DOHH2 (cell line): ENCODE results near the gene SLC13A2.

Experiments used
- H3F3A ChIP-seq: fragments of 200-600 bp; sonication (generic), shearing (Covaris generic); 2 replicates; pipeline ENCODE4 v1.6.0; 2016; ENCODE audit warnings: antibody characterized with exemption, mild to moderate bottlenecking; ENCODE audit not compliant: control insufficient read depth, insufficient read depth
- H3K27ac ChIP-seq: fragments of 200-600 bp; sonication (generic); 2 replicates; pipeline ENCODE4 v1.5.1; 2014; ENCODE audit warnings: low read depth, mild to moderate bottlenecking, low read length, moderate library complexity
- H3K27me3 ChIP-seq: fragments of 200-600 bp; sonication (generic); 2 replicates; pipeline ENCODE4 v1.6.1; 2014; ENCODE audit warnings: mild to moderate bottlenecking, low read length, mixed read lengths; ENCODE audit not compliant: control insufficient read depth
- H3K36me3 ChIP-seq: fragments of 200-600 bp; sonication (generic); 2 replicates; pipeline ENCODE4 v1.6.1; 2014; ENCODE audit warnings: mild to moderate bottlenecking, low read length, moderate library complexity, mixed read lengths; ENCODE audit not compliant: control insufficient read depth
- H3K4me1 ChIP-seq: fragments of 200-600 bp; sonication (generic); 2 replicates; pipeline ENCODE4 v1.6.1; 2014; ENCODE audit warnings: mild to moderate bottlenecking, low read length, mixed read lengths; ENCODE audit not compliant: control insufficient read depth
- H3K4me2 ChIP-seq: fragments of 200-600 bp; sonication (generic); 2 replicates; pipeline ENCODE4 v1.6.0; 2014; ENCODE audit warnings: mild to moderate bottlenecking, low read length, moderate library complexity
- H3K4me3 ChIP-seq: fragments of 200-600 bp; sonication (generic); 2 replicates; pipeline ENCODE4 v1.5.1; 2014; ENCODE audit warnings: mild to moderate bottlenecking, low read length, mixed read lengths
- H3K79me2 ChIP-seq: fragments of 200-600 bp; sonication (generic); 2 replicates; pipeline ENCODE4 v1.6.1; 2014; ENCODE audit warnings: mild to moderate bottlenecking, low read length, mixed read lengths; ENCODE audit not compliant: control insufficient read depth
- H3K9me2 ChIP-seq: fragments of 200-600 bp; sonication (generic); replicated peaks from 2 replicates; pipeline ENCODE4 v1.6.1; 2014; ENCODE audit warnings: mild to moderate bottlenecking, low read length, mixed read lengths; ENCODE audit not compliant: control insufficient read depth
- H3K9me3 ChIP-seq: fragments of 200-600 bp; sonication (generic); 2 replicates; pipeline ENCODE4 v1.6.1; 2014; ENCODE audit warnings: antibody characterized with exemption, low read length, mixed read lengths; ENCODE audit not compliant: control insufficient read depth, insufficient read depth
- H4K20me1 ChIP-seq: fragments of 200-600 bp; sonication (generic); 2 replicates; pipeline ENCODE4 v1.6.0; 2014; ENCODE audit warnings: low read depth, mild to moderate bottlenecking, antibody characterized with exemption, low read length, moderate library complexity; ENCODE audit not compliant: control insufficient read depth, insufficient read depth
- CTCF ChIP-seq: fragments of 200-600 bp; sonication (generic); IDR thresholded peaks from one replicate; pipeline ENCODE4 v1.5.1; 2014; ENCODE audit warnings: antibody characterized with exemption, mild to moderate bottlenecking, low read depth, low read length; ENCODE audit not compliant: poor library complexity, severe bottlenecking
- EZH2phosphoT487 ChIP-seq: fragments of 200-600 bp; sonication (generic); IDR thresholded peaks from 2 replicates; pipeline ENCODE4 v1.6.1; 2017; ENCODE audit warnings: borderline replicate concordance, mild to moderate bottlenecking, antibody characterized with exemption, low read length, moderate library complexity, mixed read lengths

SLC13A2 gene

GRCh38 chr17:28513476-28513875 lies 40.0 kb downstream of the SLC13A2 start:
- no peaks in the 10 kb centered on the region for H3K9me2 ChIP-seq
- no peaks in the 10 kb centered on the region for H3K36me3 ChIP-seq
- H3K9me3 ChIP-seq: peaks cover 14% of the 10 kb centered on the region; the same call in 1 of the 2 replicates
- no peaks in the 10 kb centered on the region for H4K20me1 ChIP-seq
- no peaks in the 10 kb centered on the region for H3K79me2 ChIP-seq
- no peak overlapping the region for H3K4me2 ChIP-seq
- TF ChIP-seq EZH2phosphoT487 (no peak), CTCF (no peak)
- peaks cover 11% of the 10 kb centered on the region for H3K27me3 ChIP-seq
- no peaks in the 10 kb centered on the region for H3K4me1 ChIP-seq
- H3K4me3 ChIP-seq: no peak overlapping the region
- H3F3A ChIP-seq: no peaks in the 10 kb centered on the region
- no peak overlapping the region for H3K27ac ChIP-seq

GRCh38 chr17:28514561-28515002 lies 41.1 kb downstream of the SLC13A2 start:
- H3K79me2 ChIP-seq: no peaks in the 10 kb centered on the region
- peaks cover 14% of the 10 kb centered on the region; the same call in 1 of the 2 replicates for H3K9me3 ChIP-seq
- no peak overlapping the region for H3K4me2 ChIP-seq
- H3K4me1 ChIP-seq: no peaks in the 10 kb centered on the region
- TF ChIP-seq EZH2phosphoT487 (no peak), CTCF (no peak)
- peaks cover 11% of the 10 kb centered on the region for H3K27me3 ChIP-seq
- H3K36me3 ChIP-seq: no peaks in the 10 kb centered on the region
- no peaks in the 10 kb centered on the region for H4K20me1 ChIP-seq
- no peak overlapping the region for H3K27ac ChIP-seq
- H3K9me2 ChIP-seq: no peaks in the 10 kb centered on the region
- H3K4me3 ChIP-seq: no peak overlapping the region
- no peaks in the 10 kb centered on the region for H3F3A ChIP-seq

- TF ChIP-seq CTCF (no peak), EZH2phosphoT487 (no peak)
- no peak overlapping the region for H3K4me3 ChIP-seq
These were observed 42.1 kb downstream of the SLC13A2 start for GRCh38 chr17:28515518-28515917.

More at GRCh38 chr17:28515518-28515917, 42.1 kb downstream of the SLC13A2 start:
- Histone ChIP-seq H4K20me1 (no peaks in the 10 kb centered on the region), H3K4me1 (no peaks in the 10 kb centered on the region), H3K4me2 (no peak overlapping the region), H3K79me2 (no peaks in the 10 kb centered on the region), H3K27ac (no peak overlapping the region), H3K9me2 (no peaks in the 10 kb centered on the region), H3F3A (no peaks in the 10 kb centered on the region), H3K36me3 (no peaks in the 10 kb centered on the region), H3K9me3 (peaks cover 14% of the 10 kb centered on the region; the same call in 1 of the 2 replicates), H3K27me3 (peaks cover 11% of the 10 kb centered on the region)
